C4-2B (cell line): ENCODE results near the gene PLEK2.

Source experiments
- H3K27ac ChIP-seq: fragments of 450-650 bp; 2 replicates; pipeline ENCODE4 v1.5.1; 2017
- ZFX ChIP-seq: fragments of 450-650 bp; IDR thresholded peaks from 2 replicates; pipeline ENCODE4 v1.6.1; 2017
- TF ChIP-seq, protein P1 (sequence below): fragments of 450-650 bp; conservative IDR thresholded peaks from 2 replicates; pipeline ENCODE4 v1.5.1; 2017; ENCODE audit warnings: mild to moderate bottlenecking

PLEK2 gene

DNA sequence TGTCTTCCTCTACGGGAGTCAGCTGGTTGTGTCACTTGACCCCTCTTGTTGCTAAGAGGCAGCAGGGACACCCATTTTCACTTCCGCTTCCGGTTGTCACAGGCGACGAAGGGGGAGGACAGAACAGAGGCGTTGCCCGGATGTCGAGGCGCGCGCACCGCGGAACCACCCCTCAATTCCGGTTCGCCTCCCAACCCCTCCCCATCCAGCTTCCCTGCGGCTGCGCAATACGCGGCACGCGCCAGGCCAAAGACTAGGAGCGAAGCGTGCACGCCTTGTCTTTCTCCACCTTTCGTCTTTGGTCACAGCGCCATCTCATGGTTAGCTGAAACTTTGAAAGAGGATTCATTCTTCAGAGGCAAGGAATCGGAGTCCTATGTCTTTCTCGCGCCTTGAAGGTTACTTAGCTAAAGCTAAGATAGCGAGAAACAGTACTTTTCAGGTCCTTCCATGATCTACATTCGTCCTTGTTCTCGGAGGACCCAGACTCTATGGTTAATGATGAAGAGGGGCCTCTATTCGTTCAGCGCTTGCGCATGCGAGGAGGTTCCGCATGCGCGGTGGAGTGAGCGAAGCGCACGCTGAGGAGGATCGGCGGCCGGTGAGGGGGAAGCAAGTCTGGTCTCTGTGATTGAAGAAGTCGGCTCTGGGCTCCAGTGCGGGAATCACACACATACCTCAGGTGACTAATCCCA, 52.0 kb downstream of the PLEK2 start, which contains the start of the genes ATP6V1D and EIF2S1:
TSS of gene ATP6V1D (minus strand) at position 30 of the 695 bp plus-strand sequence. CDS start 106 bp downstream, outside the sequence.
TSS of gene EIF2S1 (plus strand) at position 554 of the 695 bp plus-strand sequence. CDS start 4,440 bp downstream, outside the sequence.
- peak within 1 kb of the TSS; percentile 90 for H3K27ac ChIP-seq
- TF ChIP-seq ZFX: no peak
- TF ChIP-seq, protein P1, sequence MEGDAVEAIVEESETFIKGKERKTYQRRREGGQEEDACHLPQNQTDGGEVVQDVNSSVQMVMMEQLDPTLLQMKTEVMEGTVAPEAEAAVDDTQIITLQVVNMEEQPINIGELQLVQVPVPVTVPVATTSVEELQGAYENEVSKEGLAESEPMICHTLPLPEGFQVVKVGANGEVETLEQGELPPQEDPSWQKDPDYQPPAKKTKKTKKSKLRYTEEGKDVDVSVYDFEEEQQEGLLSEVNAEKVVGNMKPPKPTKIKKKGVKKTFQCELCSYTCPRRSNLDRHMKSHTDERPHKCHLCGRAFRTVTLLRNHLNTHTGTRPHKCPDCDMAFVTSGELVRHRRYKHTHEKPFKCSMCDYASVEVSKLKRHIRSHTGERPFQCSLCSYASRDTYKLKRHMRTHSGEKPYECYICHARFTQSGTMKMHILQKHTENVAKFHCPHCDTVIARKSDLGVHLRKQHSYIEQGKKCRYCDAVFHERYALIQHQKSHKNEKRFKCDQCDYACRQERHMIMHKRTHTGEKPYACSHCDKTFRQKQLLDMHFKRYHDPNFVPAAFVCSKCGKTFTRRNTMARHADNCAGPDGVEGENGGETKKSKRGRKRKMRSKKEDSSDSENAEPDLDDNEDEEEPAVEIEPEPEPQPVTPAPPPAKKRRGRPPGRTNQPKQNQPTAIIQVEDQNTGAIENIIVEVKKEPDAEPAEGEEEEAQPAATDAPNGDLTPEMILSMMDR: peak; percentile 99

DNA sequence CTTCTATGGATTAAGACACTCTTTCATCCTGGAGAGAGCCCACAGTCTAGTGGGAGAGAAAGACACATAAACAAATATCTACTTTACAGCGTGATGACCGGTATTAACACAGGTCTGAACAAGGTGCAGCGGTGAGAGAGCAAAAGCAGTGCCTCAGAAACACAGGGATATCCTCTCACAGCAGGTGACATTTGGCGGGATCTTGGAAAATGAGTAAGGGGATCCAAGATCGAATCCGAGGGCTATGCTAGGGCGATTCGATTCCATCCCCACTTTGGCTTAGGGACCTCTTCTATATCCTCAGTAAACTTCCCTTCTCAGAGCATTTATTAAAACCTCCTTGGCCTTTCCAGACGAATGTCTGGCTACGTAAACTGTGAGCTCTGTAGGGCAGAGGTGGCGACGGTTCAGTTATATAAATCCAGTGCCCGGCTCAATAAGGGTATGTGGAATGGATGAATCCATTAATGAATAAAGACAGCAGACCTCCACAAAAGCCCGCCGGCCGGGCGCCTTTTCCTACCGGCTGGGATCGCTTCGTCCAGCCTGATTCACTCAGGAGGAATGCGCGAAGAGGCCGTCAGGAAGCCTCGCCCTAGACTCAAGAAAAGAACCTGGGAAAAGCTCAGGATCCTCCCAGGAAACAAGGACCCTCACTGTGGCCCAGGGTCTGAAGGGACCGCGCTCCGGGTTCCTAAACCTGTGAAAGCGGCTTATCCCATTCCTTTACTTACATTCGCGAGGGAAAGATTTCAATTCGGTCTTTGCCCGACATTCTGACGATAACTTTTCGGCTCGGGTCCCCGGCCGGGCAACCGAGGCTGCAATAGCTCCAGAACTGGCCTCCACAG, 52.8 kb downstream of the PLEK2 start:
- TF ChIP-seq, protein P1: no peak
- H3K27ac ChIP-seq: peak overlapping the region; percentile 90

DNA sequence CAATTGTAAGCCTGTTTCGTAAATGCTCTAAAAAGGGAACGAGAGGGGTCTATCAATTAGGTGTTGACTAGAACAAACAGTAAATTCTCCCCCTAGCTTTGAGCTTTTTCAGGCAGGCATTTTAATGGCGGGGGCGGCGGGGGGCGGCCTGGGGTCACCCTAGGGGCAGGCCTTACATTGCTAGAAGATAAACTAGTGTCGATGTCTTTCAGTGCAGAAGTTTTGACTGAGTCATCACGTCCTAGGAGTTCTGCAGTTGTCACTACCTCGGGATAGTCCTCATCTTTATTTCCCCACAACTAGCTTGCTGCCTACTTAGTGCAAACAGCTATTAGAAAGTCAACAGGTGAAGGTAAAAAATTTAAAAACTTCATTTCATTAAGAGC, 54.0 kb downstream of the PLEK2 start:
- no peak for TF ChIP-seq ZFX
- TF ChIP-seq, protein P1: no peak
- H3K27ac ChIP-seq: no peak overlapping the region

DNA sequence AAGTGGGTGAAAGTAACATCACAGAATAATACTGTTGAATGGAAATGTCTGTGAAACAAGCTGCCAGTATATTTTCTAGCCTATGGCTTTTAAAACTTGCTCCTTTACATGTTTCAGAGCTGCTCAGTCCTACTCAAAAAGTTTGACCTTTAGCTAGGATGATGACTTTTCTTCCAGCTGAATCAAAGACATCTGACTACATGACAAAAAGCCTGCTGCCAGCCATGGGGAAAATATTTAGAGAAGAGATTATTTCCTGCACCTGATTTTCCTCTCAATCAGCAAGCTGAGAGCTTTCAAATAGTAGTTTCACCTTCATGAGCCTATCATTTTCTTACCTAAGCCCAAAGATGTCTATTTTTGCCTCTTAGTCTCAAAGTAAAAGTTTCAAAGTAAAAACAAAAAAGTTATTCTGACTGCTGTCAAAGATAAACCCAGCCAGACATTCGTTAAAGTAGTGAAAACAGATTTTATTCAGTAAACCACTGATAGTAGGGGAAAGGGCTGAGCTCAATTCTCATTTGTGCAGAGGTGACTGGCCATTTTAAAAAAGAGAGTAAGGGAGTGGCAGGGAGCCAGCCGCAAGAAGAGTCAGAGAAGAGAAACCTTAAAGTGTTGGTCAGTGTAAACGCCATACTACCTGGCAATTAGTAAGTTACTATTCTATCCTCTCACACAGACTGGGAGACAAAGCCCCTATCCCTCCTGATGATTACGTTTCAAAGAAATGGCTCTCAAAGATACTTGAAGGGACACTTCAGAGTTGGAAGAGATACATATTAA, 54.6 kb downstream of the PLEK2 start:
- H3K27ac ChIP-seq: no peak overlapping the region
- TF ChIP-seq, protein P1: no peak
- no peak for TF ChIP-seq ZFX

DNA sequence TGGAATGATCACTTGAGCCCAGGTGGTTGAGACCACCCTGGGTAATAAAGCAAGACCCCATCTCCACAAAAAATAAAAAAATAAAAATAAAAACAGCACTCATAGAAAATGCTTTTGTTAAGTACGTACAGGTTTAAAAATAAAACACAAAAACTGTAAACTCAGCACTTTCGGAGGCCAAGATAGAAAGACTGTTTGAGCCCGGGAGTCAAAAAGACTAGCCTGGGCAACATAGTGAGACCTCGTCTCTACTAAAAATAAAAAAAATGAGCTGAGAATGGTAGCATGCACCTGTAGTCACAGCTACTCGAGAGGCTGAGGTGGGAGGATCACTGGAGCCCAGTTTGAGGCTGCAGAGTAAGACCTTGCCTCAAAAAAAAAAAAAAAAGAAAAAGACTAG, 59.9 kb downstream of the PLEK2 start:
- TF ChIP-seq ZFX: no peak
- TF ChIP-seq, protein P1: no peak
- no peak overlapping the region for H3K27ac ChIP-seq

DNA sequence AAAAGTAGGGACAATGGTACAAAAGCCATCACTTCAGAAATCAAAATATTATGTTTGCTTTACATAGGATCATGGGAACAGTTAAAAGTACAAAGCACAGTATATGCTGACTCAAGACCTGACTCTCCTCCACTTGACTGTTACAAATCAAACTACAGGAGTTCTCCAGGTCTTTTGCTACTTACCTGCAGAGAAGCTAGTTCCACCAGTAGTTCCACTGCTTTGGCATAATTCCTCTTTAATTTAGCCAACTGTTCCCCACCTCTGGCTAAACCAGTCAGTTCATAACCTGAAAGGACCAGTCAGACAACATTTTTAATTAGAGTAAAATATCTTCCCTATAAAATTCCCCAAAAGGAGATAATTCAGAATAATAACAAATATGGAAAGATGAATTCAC, 66.4 kb downstream of the PLEK2 start:
- H3K27ac ChIP-seq: peak overlapping the region; percentile 73
- TF ChIP-seq, protein P1: no peak
- no peak for TF ChIP-seq ZFX
